GM12878 (cell line): ENCODE data around the gene NUDT1. TPM values are rescaled to one million over a fixed set of nuclear protein-coding genes. Genes with fewer than 3 reads are reported as not detected.
A peak's percentile ranks its signal among the peaks of the same experiment; 100 is the strongest.

Source experiments
- ATF2 ChIP-seq: IDR thresholded peaks from 2 replicates; pipeline ENCODE4 v1.6.1; 2012; ENCODE audit warnings: low read length, inconsistent platforms
- BACH1 ChIP-seq: fragments of 450-650 bp; IDR thresholded peaks from 2 replicates; pipeline ENCODE4 v1.6.1; 2017; ENCODE audit warnings: mild to moderate bottlenecking, borderline replicate concordance
- BRCA1 ChIP-seq: IDR thresholded peaks from 2 replicates; pipeline ENCODE4 v1.6.1; 2011; ENCODE audit warnings: low read depth, low read length, improper control_type of control experiment
- DPF2 ChIP-seq: fragments of 450-650 bp; IDR thresholded peaks from 2 replicates; pipeline ENCODE4 v1.6.1; 2017; ENCODE audit warnings: mild to moderate bottlenecking
- E2F8 ChIP-seq: fragments of 450-650 bp; IDR thresholded peaks from 2 replicates; pipeline ENCODE4 v1.6.1; 2018; ENCODE audit warnings: mild to moderate bottlenecking, low read depth, moderate library complexity; ENCODE audit not compliant: partially characterized antibody
- HDAC2 ChIP-seq: fragments of 200-600 bp; sonication (generic); IDR thresholded peaks from 2 replicates; pipeline ENCODE4 v1.6.1; 2017
- HSF1 ChIP-seq: fragments of 150-350 bp; IDR thresholded peaks from 2 replicates; pipeline ENCODE4 v1.6.1; 2014; ENCODE audit warnings: mild to moderate bottlenecking, low read depth, low read length
- IKZF1 ChIP-seq: fragments of 450-650 bp; conservative IDR thresholded peaks from 2 replicates; pipeline ENCODE4 v1.6.1; 2017; ENCODE audit warnings: antibody characterized with exemption, mild to moderate bottlenecking
- MEF2B ChIP-seq: fragments of 450-650 bp; IDR thresholded peaks from 2 replicates; pipeline ENCODE4 v1.6.1; 2018; ENCODE audit warnings: mild to moderate bottlenecking, moderate library complexity; ENCODE audit not compliant: partially characterized antibody, poor library complexity, severe bottlenecking
- PRDM15 ChIP-seq: fragments of 450-650 bp; formaldehyde crosslinking; IDR thresholded peaks from 2 replicates; pipeline ENCODE4 v1.4.0; 2020; ENCODE audit warnings: mild to moderate bottlenecking, moderate library complexity
- SREBF1 ChIP-seq: IDR thresholded peaks from 2 replicates; pipeline ENCODE4 v1.6.1; 2012; ENCODE audit warnings: mild to moderate bottlenecking, low read length
- SRF ChIP-seq, 2 experiments: IDR thresholded peaks; 2 replicates each; pipeline ENCODE4 v1.6.1; 2011; ENCODE audit warnings: low read depth in 2 of 2, low read length in 2 of 2, mild to moderate bottlenecking in 1 of 2, moderate library complexity in 1 of 2
- ZNF592 ChIP-seq: fragments of 450-650 bp; IDR thresholded peaks from 2 replicates; pipeline ENCODE4 v1.6.1; 2017; ENCODE audit warnings: mild to moderate bottlenecking, moderate library complexity
- ZSCAN29 ChIP-seq: fragments of 450-650 bp; IDR thresholded peaks from 2 replicates; pipeline ENCODE4 v1.6.1; 2017; ENCODE audit warnings: mild to moderate bottlenecking, moderate library complexity
- polyA plus RNA-seq, 11 experiments: library from polyadenylated mRNA; depleted of rRNA in 4 of 11; unstranded in 6 of 11; stranded (reverse) in 5 of 11; fragments of >200 nt; fragmentation: Nextera tagmentation in 4 of 11; fragmentation: Illumina TruSeq in 1 of 11; extraction: Ambion mirVana in 4 of 11; extraction: Trizol in 1 of 11; gene quantifications; 1 replicate in 1 of 11; 2 replicates in 10 of 11; pipeline versions ENCODE4 v1.2.1 to v1.2.3, GENCODE V29; 2011 to 2016; ENCODE audit warnings: inconsistent platforms in 2 of 11, missing spikeins in 2 of 11, low read depth in 1 of 11
- total RNA-seq, 4 experiments: library from RNA; depleted of rRNA in 3 of 4; stranded (reverse); fragments of >200 nt in 3 of 4; fragmentation: Illumina TruSeq in 1 of 4; extraction: Trizol in 1 of 4; gene quantifications; 2 replicates each; pipeline versions ENCODE4 v1.2.1 to v1.2.3, GENCODE V29; 2013 to 2021

The NUDT1 gene
- total and polyA plus RNA-seq, 10 of the 15 experiments (the other 5 are each of a cell fraction or from before 2014, with no cell fraction given): 7.7 to 122 (median 59.2) TPM

- TF ChIP-seq ZNF592 (no peak), HSF1 (no peak), MEF2B (no peak), IKZF1 (peak; percentile 80), ATF2 (no peak; the same call in 1 of the 2 replicates), ZSCAN29 (peak; percentile 81; the same call in 1 of the 2 replicates), HDAC2 (0 out of 2 replicates have a peak, but pooled peaks have one; percentile 81), PRDM15 (CRISPR knock-in tag) (no peak), DPF2 (peak; percentile 79), BACH1 (peak; percentile 82), SRF (IDR thresholded peaks at IDR 0.05; ENCODE audit: low read depth in 2 of 2, low read length in 2 of 2) (peak in 1 of 2 experiments; percentile 22; a peak in 1 of 4 replicates), SREBF1 (no peak), E2F8 (peak; percentile 73), BRCA1 (peak; percentile 95)
These were observed 9.1 kb upstream of the NUDT1 start, which contains the start of gene MAD1L1 (continued) for GRCh38 chr7:2232766-2233520.
